ENCODE measurements around the gene RNF39.

GRCh38 chr6:30092852-30093543 is 17.4 kb upstream of the RNF39 start:
- TF ChIP-seq CTCF (conservative IDR thresholded peaks at IDR 0.05; ENCODE audit: low read length) (no peak), EZH2phosphoT487 (IDR thresholded peaks at IDR 0.05; ENCODE audit: borderline replicate concordance, low read depth, low read length) (no peak)
